GM12875 (cell line): ENCODE measurements around the gene CRIP1.

Source experiments
- H3K4me3 ChIP-seq: one replicate; pipeline ENCODE4 v1.5.1; 2011; ENCODE audit warnings: low read depth, low read length, control low read depth
- CTCF ChIP-seq: IDR thresholded peaks from 2 replicates; pipeline ENCODE4 v1.5.1; 2011; ENCODE audit warnings: low read depth, mild to moderate bottlenecking, control low read depth, inconsistent platforms, low read length, moderate library complexity, borderline replicate concordance; ENCODE audit not compliant: insufficient read depth

The CRIP1 gene

GRCh38 chr14:105440992-105441391, 45.7 kb upstream of the CRIP1 start:
- no peak overlapping the region for H3K4me3 ChIP-seq
- no peak for TF ChIP-seq CTCF

- H3K4me3 ChIP-seq = no peak overlapping the region
- TF ChIP-seq CTCF = no peak
These were observed 44.6 kb upstream of the CRIP1 start for GRCh38 chr14:105442125-105442524.

- no peak for TF ChIP-seq CTCF
- no peak overlapping the region for H3K4me3 ChIP-seq
These were observed 43.9 kb upstream of the CRIP1 start for GRCh38 chr14:105442834-105443233.

GRCh38 chr14:105444859-105445258, 41.8 kb upstream of the CRIP1 start:
- TF ChIP-seq CTCF = no peak
- no peak overlapping the region for H3K4me3 ChIP-seq

GRCh38 chr14:105445290-105445689, 41.4 kb upstream of the CRIP1 start:
- TF ChIP-seq CTCF = no peak
- H3K4me3 ChIP-seq = no peak overlapping the region

- H3K4me3 ChIP-seq = no peak overlapping the region
- no peak for TF ChIP-seq CTCF
These were observed 40.5 kb upstream of the CRIP1 start for GRCh38 chr14:105445901-105446845.

- no peak for TF ChIP-seq CTCF
- H3K4me3 ChIP-seq = no peak overlapping the region
These were observed 39.7 kb upstream of the CRIP1 start for GRCh38 chr14:105446971-105447370.
